GM12878 (cell line): Measurements from ENCODE around the gene SLC12A4. TPM values are rescaled to one million over a fixed set of nuclear protein-coding genes. Genes with fewer than 3 reads are reported as not detected.

Experiments
- ATAC-seq: fragments of 200-7000 bp; cut with Tn5 transposase; 3 replicates; pipeline ENCODE4 v1.9.1; 2020; ENCODE audit warnings: mild to moderate bottlenecking, moderate library complexity
- BruUV-seq: library from RNA; stranded (reverse); fragments of 400-500 nt; replicated peaks from 2 replicates; lab custom pipeline; 2021; lab: Mats Ljungman, UMichigan
- CTCF ChIA-PET: fragments of 300-600 bp; sonication (Branson Sonifier 250); formaldehyde crosslinking; extraction: SDS; loops from one replicate; lab custom pipeline; 2021; ENCODE audit warnings: inconsistent platforms; lab: Yijun Ruan, JAX
- POLR2A ChIA-PET: fragments of 350-600 bp; formaldehyde crosslinking; extraction: SDS; loops from one replicate; lab custom pipeline; 2021; ENCODE audit warnings: inconsistent platforms; lab: Charles Lee
- RAD21 ChIA-PET: fragments of 300-600 bp; sonication (Branson Sonifier 250); formaldehyde crosslinking; loops from one replicate; lab custom pipeline; 2023; ENCODE audit warnings: antibody characterized with exemption; ENCODE audit not compliant: unreplicated experiment; lab: Charles Lee
- SMC1A ChIA-PET: fragments of 300-600 bp; sonication (Branson Sonifier 250); formaldehyde crosslinking; loops from one replicate; lab custom pipeline; 2023; ENCODE audit not compliant: unreplicated experiment, uncharacterized antibody; lab: Charles Lee
- DNase-seq: peaks from one replicate; pipeline ENCODE4 v3.0.0-alpha.2; 2011; ENCODE audit warnings: low read depth, low spot score
- FAIRE-seq: peaks from 3 replicates; lab custom pipeline; 2011; peaks lifted over from hg19 to GRCh38; lab: Jason Lieb, UNC
- H2AFZ ChIP-seq: 2 replicates; pipeline ENCODE4 v1.6.0; 2011; ENCODE audit warnings: low read depth, low read length, control low read depth; ENCODE audit not compliant: control insufficient read depth
- H3K27ac ChIP-seq: 2 replicates; pipeline ENCODE4 v1.5.1; 2011; ENCODE audit warnings: control low read depth; ENCODE audit not compliant: control insufficient read depth, insufficient read depth
- H3K27me3 ChIP-seq, 2 experiments: replicated peaks in 1 of 2; 2 replicates each; pipeline versions ENCODE4 v1.6.0 to v1.6.1; 2011; ENCODE audit warnings: low read length in 1 of 2; ENCODE audit not compliant: control insufficient read depth in 2 of 2, insufficient read depth in 2 of 2
- H3K36me3 ChIP-seq, 2 experiments: 2 replicates each; pipeline ENCODE4 v1.5.1; 2011; ENCODE audit warnings: low read length in 1 of 2; ENCODE audit not compliant: control insufficient read depth in 2 of 2, insufficient read depth in 2 of 2
- H3K4me1 ChIP-seq: 2 replicates; pipeline ENCODE4 v1.6.1; 2011; ENCODE audit warnings: mild to moderate bottlenecking, low read length, moderate library complexity, mixed read lengths; ENCODE audit not compliant: control insufficient read depth, insufficient read depth
- H3K4me2 ChIP-seq: 2 replicates; pipeline ENCODE4 v1.6.0; 2011; ENCODE audit warnings: control low read depth; ENCODE audit not compliant: control insufficient read depth, insufficient read depth
- H3K4me3 ChIP-seq: fragments of 200-600 bp; sonication (generic); 2 replicates; pipeline ENCODE4 v1.5.1; 2016
- H3K79me2 ChIP-seq: 2 replicates; pipeline ENCODE4 v1.6.0; 2011; ENCODE audit warnings: low read length; ENCODE audit not compliant: control insufficient read depth, insufficient read depth
- H3K9ac ChIP-seq: 2 replicates; pipeline ENCODE4 v1.8.0; 2011; ENCODE audit warnings: low read length, control low read depth, mixed read lengths; ENCODE audit not compliant: control insufficient read depth, insufficient read depth
- H3K9me3 ChIP-seq: replicated peaks from 3 replicates; pipeline ENCODE4 v1.5.1; 2011; ENCODE audit warnings: mild to moderate bottlenecking, low read length; ENCODE audit not compliant: control insufficient read depth, insufficient read depth
- H4K20me1 ChIP-seq: 2 replicates; pipeline ENCODE4 v1.6.0; 2011; ENCODE audit not compliant: control insufficient read depth, insufficient read depth
- EED ChIP-seq: sonication (generic); IDR thresholded peaks from 2 replicates; pipeline ENCODE4 v1.6.1; 2016; ENCODE audit warnings: antibody characterized with exemption, low read depth
- EGR1 ChIP-seq, 2 experiments: IDR thresholded peaks; 1 replicate in 1 of 2; 2 replicates in 1 of 2; pipeline ENCODE4 v1.6.1; 2011 to 2012; ENCODE audit warnings: low read depth in 2 of 2, low read length in 2 of 2, borderline replicate concordance in 1 of 2, mild to moderate bottlenecking in 1 of 2, moderate library complexity in 1 of 2
- EP300 ChIP-seq, 2 experiments: fragments of 150-350 bp in 1 of 2; IDR thresholded peaks; 2 replicates each; pipeline ENCODE4 v1.6.1; 2011 to 2012; ENCODE audit warnings: low read depth in 2 of 2, low read length in 2 of 2, borderline replicate concordance in 1 of 2, improper control_type of control experiment in 1 of 2, inconsistent platforms in 1 of 2; ENCODE audit not compliant: control insufficient read depth in 1 of 2
- HDAC2 ChIP-seq: fragments of 200-600 bp; sonication (generic); IDR thresholded peaks from 2 replicates; pipeline ENCODE4 v1.6.1; 2017
- JUND ChIP-seq: IDR thresholded peaks from 2 replicates; pipeline ENCODE4 v1.6.1; 2012; ENCODE audit warnings: low read depth, mild to moderate bottlenecking, low read length, improper control_type of control experiment, moderate library complexity
- MEF2A ChIP-seq: IDR thresholded peaks from 2 replicates; pipeline ENCODE4 v1.6.1; 2011; ENCODE audit warnings: low read depth, mild to moderate bottlenecking, low read length, moderate library complexity; ENCODE audit not compliant: insufficient read depth
- MXI1 ChIP-seq: fragments of 150-350 bp; IDR thresholded peaks from 2 replicates; pipeline ENCODE4 v1.6.1; 2011; ENCODE audit warnings: low read depth, mild to moderate bottlenecking, inconsistent platforms, low read length, improper control_type of control experiment
- NFYB ChIP-seq: IDR thresholded peaks from 2 replicates; pipeline ENCODE4 v1.6.1; 2011; ENCODE audit warnings: low read depth, mild to moderate bottlenecking, low read length, improper control_type of control experiment, moderate library complexity; ENCODE audit not compliant: insufficient read depth
- SREBF1 ChIP-seq: IDR thresholded peaks from 2 replicates; pipeline ENCODE4 v1.6.1; 2012; ENCODE audit warnings: mild to moderate bottlenecking, low read length
- WGBS: methylation state at CpG from one replicate; pipeline ENCODE4 v1.1.6; 2016; ENCODE audit warnings: low lambda C conversion rate; ENCODE audit not compliant: insufficient replicate concordance, insufficient coverage; ENCODE audit errors: missing lambda C conversion rate; 5-methylcytosine and 5-hydroxymethylcytosine counted together
- in situ Hi-C: fragments of 300-500 bp; cut with MboI; formaldehyde crosslinking; loops from 9 replicates; pipeline ENCODE4 v1.14.3; 2018; ENCODE audit warnings: mixed read lengths
- intact Hi-C: fragments of 100-400 bp; cut with micrococcal nuclease; formaldehyde crosslinking; loops from one replicate; pipeline ENCODE4 v1.14.2; 2022; ENCODE audit not compliant: unreplicated experiment
- polyA plus RNA-seq, 11 experiments: library from polyadenylated mRNA; depleted of rRNA in 4 of 11; unstranded in 6 of 11; stranded (reverse) in 5 of 11; fragments of >200 nt; fragmentation: Nextera tagmentation in 4 of 11; fragmentation: Illumina TruSeq in 1 of 11; extraction: Ambion mirVana in 4 of 11; extraction: Trizol in 1 of 11; gene quantifications; 1 replicate in 1 of 11; 2 replicates in 10 of 11; pipeline versions ENCODE4 v1.2.1 to v1.2.3, GENCODE V29; 2011 to 2016; ENCODE audit warnings: inconsistent platforms in 2 of 11, missing spikeins in 2 of 11, low read depth in 1 of 11
- total RNA-seq, 4 experiments: library from RNA; depleted of rRNA in 3 of 4; stranded (reverse); fragments of >200 nt in 3 of 4; fragmentation: Illumina TruSeq in 1 of 4; extraction: Trizol in 1 of 4; gene quantifications; 2 replicates each; pipeline versions ENCODE4 v1.2.1 to v1.2.3, GENCODE V29; 2013 to 2021
- TF ChIP-seq, protein P1 (sequence below): fragments of 450-650 bp; formaldehyde crosslinking; IDR thresholded peaks from 2 replicates; pipeline ENCODE4 v1.4.0; 2022; ENCODE audit warnings: mild to moderate bottlenecking, moderate library complexity

Gene SLC12A4
- total and polyA plus RNA-seq, 10 of the 15 experiments (the other 5 are each of a cell fraction or from before 2014, with no cell fraction given): 0.95 to 39.9 (median 14.2) TPM

DNA sequence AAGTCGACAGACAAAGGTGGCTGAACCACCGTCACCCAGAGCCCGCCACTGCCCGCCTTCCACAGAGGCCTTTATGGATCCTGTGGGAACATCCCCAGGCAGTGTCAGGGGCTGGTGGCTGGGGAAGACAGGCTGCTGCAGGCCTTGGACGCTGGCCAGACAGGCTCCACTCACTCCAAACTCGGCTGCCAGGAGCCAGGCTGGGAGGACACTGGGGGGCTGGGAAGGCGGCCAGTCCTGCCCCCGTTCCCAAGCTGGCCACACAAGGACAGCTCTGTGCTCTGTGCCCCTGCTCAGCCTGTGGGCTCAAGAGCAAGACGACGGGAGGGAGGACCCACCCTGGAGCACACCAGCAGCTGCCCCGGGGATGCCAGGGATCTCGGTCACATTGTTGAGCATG, 17.0 kb downstream of the SLC12A4 start:
- WGBS: 94% methylated on average over 10 of the region's 12 CpGs
- TF ChIP-seq MXI1 (no peak), EGR1 (IDR thresholded peaks at IDR 0.05; ENCODE audit: borderline replicate concordance in 1 of 2, low read depth in 2 of 2, low read length in 2 of 2) (no peak), EED (no peak), MEF2A (no peak), SREBF1 (no peak), EP300 (IDR thresholded peaks at IDR 0.05; ENCODE audit: borderline replicate concordance in 1 of 2, control insufficient read depth in 1 of 2, low read depth in 2 of 2, low read length in 2 of 2) (no peak), HDAC2 (no peak), JUND (no peak), NFYB (no peak)
- TF ChIP-seq, protein P1, sequence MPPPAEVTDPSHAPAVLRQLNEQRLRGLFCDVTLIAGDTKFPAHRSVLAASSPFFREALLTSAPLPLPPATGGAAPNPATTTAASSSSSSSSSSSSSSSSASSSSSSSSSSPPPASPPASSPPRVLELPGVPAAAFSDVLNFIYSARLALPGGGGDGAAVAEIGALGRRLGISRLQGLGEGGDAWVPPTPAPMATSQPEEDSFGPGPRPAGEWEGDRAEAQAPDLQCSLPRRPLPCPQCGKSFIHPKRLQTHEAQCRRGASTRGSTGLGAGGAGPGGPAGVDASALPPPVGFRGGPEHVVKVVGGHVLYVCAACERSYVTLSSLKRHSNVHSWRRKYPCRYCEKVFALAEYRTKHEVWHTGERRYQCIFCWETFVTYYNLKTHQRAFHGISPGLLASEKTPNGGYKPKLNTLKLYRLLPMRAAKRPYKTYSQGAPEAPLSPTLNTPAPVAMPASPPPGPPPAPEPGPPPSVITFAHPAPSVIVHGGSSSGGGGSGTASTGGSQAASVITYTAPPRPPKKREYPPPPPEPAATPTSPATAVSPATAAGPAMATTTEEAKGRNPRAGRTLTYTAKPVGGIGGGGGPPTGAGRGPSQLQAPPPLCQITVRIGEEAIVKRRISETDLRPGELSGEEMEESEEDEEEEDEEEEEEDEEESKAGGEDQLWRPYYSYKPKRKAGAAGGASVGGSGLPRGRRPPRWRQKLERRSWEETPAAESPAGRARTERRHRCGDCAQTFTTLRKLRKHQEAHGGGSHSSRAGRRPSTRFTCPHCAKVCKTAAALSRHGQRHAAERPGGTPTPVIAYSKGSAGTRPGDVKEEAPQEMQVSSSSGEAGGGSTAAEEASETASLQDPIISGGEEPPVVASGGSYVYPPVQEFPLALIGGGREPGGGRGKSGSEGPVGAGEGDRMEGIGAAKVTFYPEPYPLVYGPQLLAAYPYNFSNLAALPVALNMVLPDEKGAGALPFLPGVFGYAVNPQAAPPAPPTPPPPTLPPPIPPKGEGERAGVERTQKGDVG (CRISPR knock-in tag): no peak
- Histone ChIP-seq H3K27ac (no peak overlapping the region), H3K27me3 (no peaks in the 10 kb centered on the region), H2AFZ (no peak overlapping the region), H3K9ac (no peak overlapping the region), H3K4me2 (no peak overlapping the region), H3K36me3 (peaks cover 0 to 4% of the 10 kb centered on the region in 2 experiments; a peak in 3 of 4 replicates), H3K79me2 (no peaks in the 10 kb centered on the region), H3K4me1 (peaks cover 3% of the 10 kb centered on the region; the same call in 1 of the 2 replicates), H3K9me3 (no peaks in the 10 kb centered on the region), H4K20me1 (no peaks in the 10 kb centered on the region), H3K4me3 (no peak overlapping the region)
- ATAC-seq (no peak), FAIRE-seq (no peak), DNase-seq (no peak)
- RAD21 ChIA-PET: no interaction called here
- POLR2A ChIA-PET: no interaction called here
- no TSS peak for BruUV-seq
- intact Hi-C loops (no loop called here), in situ Hi-C loops (no loop called here)
- SMC1A ChIA-PET: no interaction called here
- CTCF ChIA-PET: interaction anchor here (1.4 to 1.9 kb wide), 2 partner anchors 67 to 89 kb away, joined by 3 to 5 read pairs; partner anchors contain the start of gene NRN1L
